GM10248 (cell line): ENCODE data around the gene PRKCD.

Experiments
- CTCF ChIA-PET: fragments of 300-600 bp; sonication (Branson Sonifier 250); formaldehyde crosslinking; extraction: SDS; loops from one replicate; lab custom pipeline; 2021; ENCODE audit warnings: antibody characterized with exemption; lab: Yijun Ruan, JAX
- POLR2A ChIA-PET: fragments of 350-650 bp; sonication (Branson Sonifier 250); formaldehyde crosslinking; extraction: SDS; loops from one replicate; lab custom pipeline; 2020; ENCODE audit warnings: antibody characterized with exemption; lab: Yijun Ruan, JAX
- DNase-seq: peaks from one replicate; pipeline ENCODE4 v3.0.0; 2012; ENCODE audit errors: extremely low spot score
- TF ChIP-seq, protein P1 (sequence below): IDR thresholded peaks from 2 replicates; pipeline ENCODE4 v1.5.1; 2012; ENCODE audit warnings: mild to moderate bottlenecking, low read depth; ENCODE audit errors: extremely low read depth, missing control alignments, control extremely low read depth

PRKCD gene

DNA sequence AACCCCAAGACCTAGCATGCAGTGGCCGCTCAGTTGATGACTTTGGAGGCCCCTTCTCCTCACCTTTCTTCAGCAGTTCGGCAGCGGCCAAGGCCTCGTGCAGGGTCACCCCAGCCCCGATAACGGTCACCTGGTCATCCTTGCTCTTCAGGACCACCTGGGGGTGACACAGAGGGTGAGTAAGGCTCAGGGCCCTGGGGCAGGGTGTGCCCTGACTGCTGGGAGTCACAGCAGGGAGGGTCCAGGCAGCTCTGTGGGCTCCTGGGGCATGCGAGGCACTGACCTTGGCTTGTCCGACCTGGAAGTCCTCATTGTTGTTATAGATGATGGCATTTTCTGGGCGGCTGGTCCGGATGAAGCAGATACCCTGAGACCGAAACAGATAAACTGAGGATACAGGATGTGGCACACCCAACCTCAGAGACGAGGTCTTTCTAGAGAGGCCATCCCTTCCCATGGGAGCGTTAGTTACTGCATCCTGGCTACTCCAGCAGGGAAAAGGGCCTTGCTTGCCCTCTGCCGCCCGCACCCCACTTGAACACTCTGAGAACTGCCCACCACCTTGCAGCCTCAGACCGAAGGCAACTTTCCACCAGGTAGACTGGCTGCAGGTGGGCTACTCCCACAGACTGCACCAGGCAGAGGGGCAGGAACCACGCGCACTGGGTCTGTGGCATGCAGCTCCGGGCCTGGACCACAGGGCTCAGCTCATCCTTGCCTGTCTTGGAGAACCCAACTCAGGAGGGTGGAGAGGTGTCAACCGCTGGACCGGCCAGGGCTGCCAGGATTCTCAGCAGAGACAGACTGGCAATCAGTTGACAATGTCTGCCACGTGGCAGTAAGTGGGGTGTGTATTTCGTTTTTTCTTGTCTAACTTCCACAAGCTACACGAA is 67.2 kb downstream of the PRKCD start:
- CTCF ChIA-PET, result interaction anchor here (1.4 to 1.6 kb wide), 2 partner anchors 9 to 114 kb away, joined by 3 to 5 read pairs; no protein-coding TSS in a partner anchor
- no peak for DNase-seq
- TF ChIP-seq, protein P1, sequence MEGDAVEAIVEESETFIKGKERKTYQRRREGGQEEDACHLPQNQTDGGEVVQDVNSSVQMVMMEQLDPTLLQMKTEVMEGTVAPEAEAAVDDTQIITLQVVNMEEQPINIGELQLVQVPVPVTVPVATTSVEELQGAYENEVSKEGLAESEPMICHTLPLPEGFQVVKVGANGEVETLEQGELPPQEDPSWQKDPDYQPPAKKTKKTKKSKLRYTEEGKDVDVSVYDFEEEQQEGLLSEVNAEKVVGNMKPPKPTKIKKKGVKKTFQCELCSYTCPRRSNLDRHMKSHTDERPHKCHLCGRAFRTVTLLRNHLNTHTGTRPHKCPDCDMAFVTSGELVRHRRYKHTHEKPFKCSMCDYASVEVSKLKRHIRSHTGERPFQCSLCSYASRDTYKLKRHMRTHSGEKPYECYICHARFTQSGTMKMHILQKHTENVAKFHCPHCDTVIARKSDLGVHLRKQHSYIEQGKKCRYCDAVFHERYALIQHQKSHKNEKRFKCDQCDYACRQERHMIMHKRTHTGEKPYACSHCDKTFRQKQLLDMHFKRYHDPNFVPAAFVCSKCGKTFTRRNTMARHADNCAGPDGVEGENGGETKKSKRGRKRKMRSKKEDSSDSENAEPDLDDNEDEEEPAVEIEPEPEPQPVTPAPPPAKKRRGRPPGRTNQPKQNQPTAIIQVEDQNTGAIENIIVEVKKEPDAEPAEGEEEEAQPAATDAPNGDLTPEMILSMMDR, result no peak
- POLR2A ChIA-PET, result no interaction called here

DNA sequence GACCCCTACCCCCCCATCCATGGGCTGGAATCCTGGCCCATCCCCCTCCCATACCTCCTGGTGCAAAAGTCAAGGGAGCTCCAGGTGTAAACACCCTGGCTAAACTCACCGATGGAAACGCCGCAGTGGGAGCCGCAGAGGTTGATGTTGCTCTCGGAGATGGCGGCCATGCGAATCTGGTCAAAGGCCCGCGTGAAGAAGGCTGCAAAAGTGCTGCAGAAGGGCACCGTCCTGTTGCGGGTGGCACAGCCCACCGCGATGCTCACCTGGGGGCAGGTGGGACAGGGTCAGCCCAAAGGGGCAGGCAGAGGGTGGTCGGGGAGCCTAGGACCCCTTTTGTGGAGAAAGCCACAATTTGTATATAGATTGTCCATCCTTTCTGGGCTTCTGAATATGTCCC is 68.2 kb downstream of the PRKCD start:
- DNase-seq, result no peak
- TF ChIP-seq, protein P1, result no peak
- POLR2A ChIA-PET, result no interaction called here
- CTCF ChIA-PET, result interaction anchor here (1.4 to 1.6 kb wide), 2 partner anchors 10 to 115 kb away, joined by 3 to 5 read pairs; no protein-coding TSS in a partner anchor

DNA sequence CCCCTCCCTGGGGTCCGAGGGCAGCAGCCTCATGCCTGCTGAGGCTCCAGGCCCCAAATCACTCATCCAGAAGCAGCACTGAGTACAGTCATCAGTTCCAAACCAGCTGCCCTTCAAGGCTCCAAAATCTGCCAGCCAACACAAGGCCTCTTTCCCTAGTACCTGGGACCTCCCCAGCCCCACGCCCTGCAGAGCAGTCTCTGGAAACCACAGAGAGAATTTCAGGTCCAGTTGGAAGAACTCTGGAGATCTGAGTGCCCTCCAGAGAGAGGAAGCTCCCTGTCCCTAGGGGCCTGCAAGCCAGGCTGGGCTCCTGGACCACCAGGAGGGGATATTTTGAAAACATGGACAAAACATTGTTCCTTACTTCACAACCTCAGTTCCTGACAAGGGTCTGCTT is 68.6 kb downstream of the PRKCD start:
- CTCF ChIA-PET, result interaction anchor here (1.4 to 1.6 kb wide), 2 partner anchors 11 to 115 kb away, joined by 3 to 5 read pairs; no protein-coding TSS in a partner anchor

DNA sequence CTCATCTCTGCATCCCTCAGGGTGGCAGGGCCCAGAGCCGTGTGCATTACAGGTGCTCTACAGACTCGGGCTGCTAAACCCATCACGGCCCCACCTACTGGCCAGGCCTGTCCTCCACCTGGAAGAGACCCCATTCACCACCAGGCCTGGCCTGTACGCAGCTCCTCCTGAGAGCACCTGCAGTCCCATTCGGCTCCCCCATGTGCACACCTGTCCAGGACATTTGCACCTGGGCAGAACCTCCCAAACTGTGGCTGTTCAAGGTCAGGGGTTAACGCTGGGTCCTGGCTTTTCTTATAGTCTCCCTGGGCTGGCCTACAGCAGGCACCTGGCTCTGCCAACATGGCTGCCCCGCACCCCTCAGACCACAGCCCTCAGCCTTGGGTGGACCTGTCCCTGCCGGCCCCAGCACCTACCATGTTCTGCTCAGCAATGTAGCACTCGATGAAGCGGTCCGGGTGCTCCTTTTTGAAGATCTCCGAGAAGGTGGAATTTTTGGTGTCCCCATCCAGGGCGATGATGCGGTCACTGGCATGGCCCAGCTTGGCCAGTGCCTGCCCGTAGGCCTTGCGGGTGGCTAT is 69.1 kb downstream of the PRKCD start:
- ChIA-PET POLR2A (no interaction called here), CTCF (interaction anchor here (1.5 kb wide), 1 partner anchor 10 kb away, joined by 6 read pairs; no protein-coding TSS in a partner anchor)
- no peak for DNase-seq
- TF ChIP-seq, protein P1, result peak; percentile 22

More for the DNA sequence above, 68.6 kb downstream of the PRKCD start:
- POLR2A ChIA-PET, result no interaction called here
- TF ChIP-seq, protein P1, result no peak
- no peak for DNase-seq

DNA sequence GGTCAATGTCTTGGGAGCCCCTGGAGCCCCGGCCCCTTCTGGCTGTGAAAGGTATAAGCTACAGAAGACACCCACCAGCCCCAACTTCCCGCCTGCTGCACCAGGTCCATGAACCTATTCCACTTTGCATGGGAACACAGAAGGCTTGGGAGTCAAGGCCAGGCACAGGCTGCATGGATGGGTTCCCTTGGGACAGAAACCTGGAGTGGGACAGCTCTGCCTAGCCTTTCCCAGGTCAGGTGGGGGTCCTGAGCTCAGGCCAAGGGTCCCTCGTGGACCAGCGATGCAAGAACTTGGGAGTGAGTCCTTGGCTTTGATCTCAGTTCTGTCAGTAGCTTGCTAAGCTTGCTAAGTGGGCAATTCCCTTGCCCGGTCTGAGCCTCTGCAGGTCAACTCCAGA is 69.8 kb downstream of the PRKCD start:
- TF ChIP-seq, protein P1, result no peak
- DNase-seq, result no peak
- ChIA-PET CTCF (interaction anchor here (1.0 to 1.5 kb wide), 3 partner anchors 10 to 34 kb away, joined by 3 to 6 read pairs (median 4); no protein-coding TSS in a partner anchor), POLR2A (no interaction called here)

DNA sequence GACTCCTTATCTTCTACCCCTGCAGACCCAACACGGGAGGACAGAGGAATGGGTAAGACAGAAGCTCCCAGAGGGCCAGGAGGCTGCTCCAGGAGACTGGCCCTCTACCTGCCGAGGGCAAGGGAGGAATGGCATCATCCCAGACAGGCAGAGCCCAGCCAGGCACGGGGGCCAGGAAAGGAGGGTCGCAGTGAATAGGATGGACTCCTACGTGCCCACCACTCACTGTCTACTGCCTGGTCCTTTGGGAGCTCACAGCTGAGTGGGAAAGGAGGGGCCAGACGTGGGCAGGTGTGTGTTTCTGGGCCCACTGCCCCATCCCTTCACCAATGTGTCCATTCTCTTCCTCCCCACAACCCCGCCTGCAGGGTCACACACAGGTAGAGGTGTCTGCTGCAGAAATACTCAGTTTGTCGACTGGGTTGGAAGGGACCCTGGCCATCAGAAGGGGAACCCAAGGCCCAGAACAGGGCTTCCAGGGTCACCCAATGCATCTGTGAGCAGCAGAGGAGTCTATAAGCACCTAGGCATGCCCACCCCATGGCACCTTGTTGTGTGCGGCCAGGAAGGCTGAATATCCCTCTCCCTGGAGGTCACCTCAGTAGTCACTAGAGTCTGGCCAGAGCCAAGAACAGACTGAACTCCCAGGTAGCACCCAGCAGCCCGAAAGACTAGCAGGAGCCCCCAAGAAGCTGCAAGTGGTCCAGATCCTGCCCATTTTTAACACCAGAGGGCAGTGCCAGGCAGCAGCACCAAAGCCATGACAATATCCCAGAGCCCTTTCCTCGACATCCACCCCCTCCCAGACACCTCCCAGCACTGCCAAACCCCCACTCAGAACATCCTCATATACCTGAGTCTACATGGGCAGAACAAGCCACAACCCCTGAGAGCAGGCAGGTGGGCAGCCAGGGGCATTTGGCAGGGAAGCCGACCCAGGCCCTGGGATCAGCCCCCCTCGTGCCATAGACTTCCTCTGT is 70.8 kb downstream of the PRKCD start:
- DNase-seq, result no peak
- TF ChIP-seq, protein P1, result no peak
- CTCF ChIA-PET, result interaction anchor here (0.8 to 1.5 kb wide), 4 partner anchors 11 to 35 kb away, joined by 3 to 6 read pairs (median 4); no protein-coding TSS in a partner anchor
- POLR2A ChIA-PET, result no interaction called here
